GM19043 (cell line): ENCODE measurements around the gene AEBP2.

ENCODE experiments used
- ATAC-seq: cut with Tn5 transposase; IDR thresholded peaks from one replicate; pipeline ENCODE4 v1.9.1; 2021; ENCODE audit warnings: low read depth; ENCODE audit not compliant: unreplicated experiment

The AEBP2 gene

DNA sequence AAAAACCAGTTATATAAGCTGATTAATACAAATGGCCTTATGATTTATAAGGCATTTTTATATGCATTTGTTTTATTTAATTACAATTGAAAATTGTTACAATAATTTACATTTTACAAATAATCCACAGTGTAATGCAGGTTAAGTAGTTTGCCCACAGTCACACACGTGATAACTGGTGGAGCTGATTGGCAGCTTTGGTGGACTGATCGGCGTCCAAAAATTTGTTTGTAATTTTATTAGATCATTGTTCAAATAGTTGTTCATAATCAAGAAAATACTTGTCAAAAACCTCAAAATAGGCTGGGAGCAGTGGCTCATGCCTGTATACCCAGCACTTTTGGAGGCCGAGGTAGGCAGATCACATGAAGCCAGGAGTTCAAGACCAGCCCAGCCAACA lies 59.7 kb downstream of the AEBP2 start:
- no peak for ATAC-seq

DNA sequence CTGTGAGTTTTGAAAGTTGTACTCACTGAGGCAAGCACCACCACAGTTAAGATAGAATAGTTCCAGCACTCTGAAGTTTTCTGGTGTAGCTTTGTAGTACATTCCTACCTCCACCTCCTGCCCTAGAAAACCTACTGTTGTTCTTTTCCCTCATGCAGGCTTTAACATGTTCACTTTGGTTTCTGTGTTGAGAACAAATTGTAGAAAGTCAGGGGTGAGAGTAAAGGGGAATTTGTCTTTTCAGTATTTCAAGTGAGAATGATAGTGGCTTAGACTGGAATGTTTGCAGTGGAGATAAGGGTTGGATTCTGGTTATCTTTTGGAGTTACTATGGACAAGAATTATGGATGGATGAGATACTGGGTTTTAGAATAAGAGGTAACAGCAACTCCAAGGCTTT lies 67.2 kb downstream of the AEBP2 start:
- ATAC-seq: no peak

DNA sequence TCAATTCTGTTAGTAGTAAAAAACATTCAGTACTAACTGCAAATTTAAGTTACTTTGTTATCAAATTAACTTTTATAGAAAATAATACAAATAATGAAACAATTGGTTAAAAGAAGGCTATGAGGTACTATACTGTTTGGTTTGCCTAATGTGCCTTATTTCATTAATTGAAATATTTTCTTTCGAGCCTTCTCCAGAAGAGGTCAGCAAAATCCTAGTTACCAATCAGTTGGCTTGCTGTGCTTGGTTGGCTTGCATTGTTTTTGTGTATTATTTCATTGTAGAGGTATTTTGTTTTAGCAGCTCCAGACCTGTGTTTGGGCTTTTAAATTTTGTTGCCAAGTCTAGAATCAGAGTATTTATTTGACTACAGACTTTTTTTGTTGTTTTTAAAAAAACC lies 68.5 kb downstream of the AEBP2 start:
- ATAC-seq: no peak

DNA sequence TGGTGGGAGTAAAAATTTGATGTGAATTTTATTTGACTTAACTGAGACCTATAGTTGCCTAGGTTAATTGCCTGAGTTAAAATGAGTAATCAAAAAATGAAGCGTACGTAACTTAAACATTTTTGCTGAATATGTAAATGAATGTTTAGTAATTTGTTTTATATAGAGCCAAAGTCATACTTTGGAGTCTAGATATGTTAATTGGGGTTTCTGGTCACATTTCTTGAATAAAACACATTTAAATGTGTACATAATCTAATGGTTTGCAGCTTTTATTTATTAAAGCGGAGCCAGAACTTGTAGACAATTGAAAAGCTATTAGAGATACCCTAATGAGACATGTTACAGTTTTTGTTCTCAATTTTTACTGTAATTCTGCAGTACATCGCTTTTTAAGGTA lies 71.2 kb downstream of the AEBP2 start:
- no peak for ATAC-seq

DNA sequence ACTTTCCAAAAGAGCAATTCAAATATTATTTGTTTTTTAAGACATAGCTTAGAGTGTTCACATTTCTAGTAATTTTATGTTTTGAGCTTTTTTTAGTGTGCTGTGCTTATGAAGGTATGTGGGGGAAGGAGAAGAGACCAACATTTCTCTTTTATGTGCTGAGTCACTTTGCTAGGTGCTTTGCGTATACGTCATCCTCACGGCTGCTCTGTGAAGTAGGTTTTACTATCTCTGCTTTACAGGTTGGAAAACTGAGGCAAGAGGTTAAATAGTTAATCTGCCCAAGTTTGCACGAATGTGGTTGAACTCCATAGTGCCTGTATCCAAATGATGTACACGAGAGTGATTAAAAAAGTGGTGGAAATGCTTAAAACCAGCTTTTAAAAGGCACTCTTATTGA lies 75.9 kb downstream of the AEBP2 start:
- no peak for ATAC-seq

DNA sequence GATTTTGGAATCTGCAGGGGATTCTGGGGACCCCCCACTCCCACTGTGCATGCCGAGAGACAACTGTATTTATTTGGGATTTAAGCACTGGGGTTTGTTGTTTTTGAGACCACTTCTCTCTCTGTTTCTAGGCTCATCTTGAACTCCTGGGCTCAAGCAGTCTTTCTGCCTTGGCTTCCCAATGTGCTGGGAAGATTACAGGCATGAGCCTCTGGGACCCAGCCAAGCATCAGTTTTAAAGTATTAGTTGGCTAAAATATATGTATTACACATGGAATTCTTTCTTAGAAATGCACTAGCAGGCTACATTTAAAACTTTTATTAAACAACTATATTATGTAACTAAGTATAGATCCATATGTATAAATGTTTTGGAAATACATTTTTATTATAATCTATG lies 78.3 kb downstream of the AEBP2 start:
- ATAC-seq: no peak

DNA sequence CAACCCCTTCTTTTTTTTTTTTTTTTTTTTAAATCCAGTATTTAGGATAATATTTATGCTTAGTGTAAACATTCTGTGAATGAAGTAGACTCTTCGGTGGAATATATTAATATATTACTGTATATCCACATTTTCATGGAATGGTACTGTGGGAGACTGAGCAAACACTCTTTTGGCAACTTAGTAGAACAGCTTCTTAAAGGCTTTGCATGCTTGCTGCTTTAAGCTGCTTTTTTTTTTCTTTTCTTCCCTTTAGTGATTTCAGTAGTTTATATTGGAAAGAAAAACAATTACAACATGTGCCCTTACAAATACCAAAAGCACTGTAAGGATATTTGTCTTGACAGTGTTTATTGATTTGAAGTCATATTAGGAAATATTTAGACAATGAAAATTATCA lies 78.9 kb downstream of the AEBP2 start:
- no peak for ATAC-seq

DNA sequence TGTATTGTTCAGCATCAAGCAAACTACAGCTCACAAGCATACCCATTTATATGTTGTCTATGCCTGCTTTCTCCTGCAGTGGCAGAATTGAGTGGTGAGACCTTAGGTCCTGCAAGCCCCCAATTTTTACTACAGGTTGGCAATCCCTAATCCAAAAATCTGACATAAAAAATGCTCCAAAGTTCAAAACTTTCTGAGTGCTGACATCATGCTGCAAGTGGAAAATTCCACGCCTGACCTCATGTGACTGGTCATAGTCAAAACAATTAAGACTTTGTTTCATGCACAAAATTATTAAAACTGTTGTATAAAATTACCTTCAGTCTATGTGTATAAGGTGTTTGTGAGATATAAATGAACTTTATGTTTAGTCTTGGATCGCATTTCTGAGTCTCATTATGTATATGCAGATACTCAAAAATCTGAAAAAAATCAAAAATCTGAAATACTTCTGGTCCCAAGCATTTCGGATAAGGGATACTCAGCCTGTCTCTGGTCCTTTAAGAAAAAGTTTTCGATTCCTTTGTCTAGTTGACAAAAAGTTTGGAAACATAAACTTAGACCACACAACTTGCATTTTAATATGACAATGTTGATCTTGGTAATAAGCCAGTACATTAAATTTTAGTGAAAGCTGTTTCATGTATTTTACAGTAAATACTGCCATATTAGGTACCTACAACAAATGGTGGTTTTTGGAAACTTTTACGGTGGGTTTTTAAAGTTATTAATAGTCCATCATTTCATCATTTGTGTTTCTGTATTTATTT lies 81.5 kb downstream of the AEBP2 start:
- no peak for ATAC-seq

DNA sequence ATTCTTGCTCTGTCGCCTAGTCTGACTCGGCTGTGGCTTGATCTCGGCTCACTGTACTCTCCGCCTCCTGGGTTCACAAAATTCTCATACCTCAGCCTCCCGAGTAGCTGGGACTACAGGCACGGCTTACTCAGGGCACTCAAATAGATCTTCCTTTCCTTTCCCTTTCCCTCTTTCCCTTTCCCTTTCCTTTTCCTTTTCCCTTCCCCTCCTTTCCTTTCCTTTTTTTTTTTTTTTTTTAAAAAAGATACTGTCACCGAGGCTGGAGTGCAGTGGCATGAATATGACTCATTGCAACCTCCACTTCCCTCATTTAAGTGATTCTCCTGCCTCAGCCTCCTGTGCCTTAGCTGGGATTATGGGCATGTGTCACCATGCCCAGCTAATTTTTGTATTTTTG lies 86.0 kb downstream of the AEBP2 start:
- no peak for ATAC-seq

DNA sequence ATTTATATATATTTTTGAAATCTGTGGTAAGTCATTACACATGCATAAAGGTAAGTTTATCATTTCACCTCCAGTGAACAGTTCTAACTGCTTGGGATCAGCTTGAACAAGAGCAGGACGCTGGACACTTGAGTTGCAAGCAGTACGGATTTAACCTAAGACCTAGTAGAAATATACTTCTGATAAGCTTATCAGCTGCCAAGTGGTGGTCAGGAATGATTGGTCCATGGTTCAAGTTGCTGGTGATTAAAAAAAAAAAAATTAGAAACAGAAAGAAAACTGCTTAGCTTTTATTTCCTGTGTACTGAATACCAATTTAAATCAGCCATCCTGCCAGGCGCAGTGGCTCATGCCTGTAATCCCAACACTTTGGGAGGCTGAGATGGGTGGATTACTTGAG lies 88.6 kb downstream of the AEBP2 start:
- ATAC-seq: no peak

DNA sequence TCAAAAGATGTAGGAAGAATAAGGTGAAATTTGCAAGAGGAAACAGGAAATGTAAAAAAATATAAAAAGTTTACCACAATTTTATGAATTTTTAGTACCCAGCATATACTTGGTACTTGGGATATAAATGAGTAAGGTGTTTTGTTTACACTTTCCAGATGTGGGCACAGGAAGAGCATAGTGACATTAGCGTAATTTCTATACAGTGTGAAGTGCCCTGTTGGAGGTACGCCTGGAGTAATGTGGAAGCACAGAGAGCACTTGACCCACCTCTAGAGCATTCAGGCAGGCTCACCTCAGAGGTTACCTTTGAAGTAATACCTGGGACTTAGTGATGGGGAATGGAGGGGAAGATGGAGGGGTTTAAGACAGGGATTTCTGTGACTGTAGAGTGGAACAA lies 89.5 kb downstream of the AEBP2 start:
- no peak for ATAC-seq

DNA sequence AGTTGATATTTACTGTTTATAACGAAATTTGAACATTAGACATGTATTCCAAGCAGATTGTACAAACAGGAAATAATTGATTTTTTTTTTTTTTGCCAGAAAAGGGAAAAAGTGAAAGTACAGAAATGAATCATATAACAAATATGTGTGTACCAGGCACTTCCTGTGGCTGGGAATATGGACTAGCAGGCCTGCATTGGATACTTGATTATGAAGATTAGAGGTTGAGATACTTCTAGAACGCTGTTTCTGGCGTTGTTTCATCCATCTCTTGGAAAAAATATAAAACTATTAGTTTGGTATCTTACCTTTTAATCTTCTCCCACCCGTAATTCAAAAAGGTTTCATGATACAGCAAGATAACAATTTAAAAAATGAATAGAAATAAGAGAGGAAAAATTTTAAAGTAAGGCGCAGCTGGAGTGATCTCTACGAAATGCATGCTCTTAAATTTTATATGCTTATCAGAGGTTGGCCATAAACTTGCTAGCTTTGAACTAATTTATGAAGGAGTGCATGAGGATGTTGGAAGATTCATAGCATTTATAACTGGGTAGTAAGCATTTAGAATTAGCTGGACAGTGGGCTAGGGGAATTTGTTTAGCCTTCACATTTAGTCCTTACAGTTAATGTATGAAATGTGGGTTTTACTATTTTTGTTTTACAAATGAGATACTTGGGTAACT lies 90.8 kb downstream of the AEBP2 start:
- no peak for ATAC-seq

DNA sequence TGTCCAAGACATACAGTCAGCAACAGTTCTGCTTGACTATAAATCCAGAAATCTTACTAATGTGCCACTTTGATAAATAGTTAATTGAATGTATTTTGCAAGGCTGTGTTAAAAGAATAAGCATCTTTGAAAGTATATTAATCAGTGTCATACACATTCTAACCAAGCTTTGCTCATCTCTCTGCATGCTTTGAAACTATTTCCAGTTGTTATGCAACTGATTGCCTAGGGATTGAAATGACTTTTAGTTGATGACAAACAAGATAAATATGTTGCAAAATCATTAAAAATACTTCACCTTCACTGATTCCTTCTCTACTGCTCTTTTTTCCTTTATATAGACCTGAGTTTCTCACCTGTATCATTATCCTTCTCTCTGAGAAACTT lies 91.3 kb downstream of the AEBP2 start:
- ATAC-seq: no peak

DNA sequence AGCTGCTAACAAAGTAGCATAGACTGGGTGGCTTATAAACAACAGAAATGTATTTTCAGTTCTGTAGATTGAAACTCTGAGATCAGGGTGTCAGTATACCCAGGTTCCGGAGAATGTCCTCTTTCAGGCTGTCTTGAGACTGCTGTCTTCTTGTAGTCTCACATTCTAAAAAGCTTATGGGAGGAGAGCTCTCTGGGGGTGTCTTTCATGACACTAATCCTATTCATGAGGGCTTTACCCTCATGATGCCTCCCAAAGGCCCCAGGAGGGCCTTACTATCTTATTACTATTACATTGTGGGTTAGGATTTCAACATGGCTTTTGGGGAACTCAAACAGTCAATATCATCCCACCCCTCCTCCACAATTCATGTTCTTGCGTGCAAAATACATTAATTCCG lies 94.3 kb downstream of the AEBP2 start:
- ATAC-seq: no peak

DNA sequence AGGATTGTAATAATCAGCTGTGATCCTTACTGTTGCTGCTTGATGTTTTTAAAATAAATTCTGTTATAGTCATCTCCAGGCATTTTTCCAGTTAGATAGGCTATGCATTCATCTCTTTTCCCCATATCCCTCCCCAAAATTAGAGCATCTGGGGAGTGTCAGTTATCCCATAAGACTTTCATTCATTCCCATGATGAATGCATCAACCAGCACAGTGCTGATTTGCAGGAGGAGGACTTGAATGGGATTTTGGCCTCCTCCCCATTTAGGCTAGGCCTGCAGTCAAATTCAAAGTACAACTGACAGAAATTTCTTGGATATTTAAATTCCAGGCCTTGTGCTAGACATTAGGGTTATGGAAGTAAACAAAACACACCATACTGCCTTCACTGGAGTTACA lies 99.8 kb downstream of the AEBP2 start:
- ATAC-seq: no peak

DNA sequence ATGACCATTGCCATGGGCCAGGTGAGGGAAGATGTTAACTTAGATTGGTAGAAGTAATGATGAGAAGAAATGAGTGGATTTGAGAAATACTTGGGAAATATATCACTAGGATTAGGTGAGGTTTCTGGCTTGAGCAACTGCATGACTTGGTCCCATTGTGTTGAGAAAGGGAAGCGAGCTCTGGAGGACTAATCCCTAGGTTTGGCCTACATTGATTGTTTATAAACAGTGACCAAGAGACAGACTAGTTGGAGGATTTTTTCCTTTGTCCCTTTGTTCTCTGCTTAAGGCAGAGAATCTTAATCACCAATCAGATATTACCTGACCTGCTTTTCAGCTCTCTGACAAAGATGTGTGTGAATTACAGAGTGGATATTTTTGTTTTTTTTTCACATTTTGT lies 100.5 kb downstream of the AEBP2 start:
- ATAC-seq: no peak

DNA sequence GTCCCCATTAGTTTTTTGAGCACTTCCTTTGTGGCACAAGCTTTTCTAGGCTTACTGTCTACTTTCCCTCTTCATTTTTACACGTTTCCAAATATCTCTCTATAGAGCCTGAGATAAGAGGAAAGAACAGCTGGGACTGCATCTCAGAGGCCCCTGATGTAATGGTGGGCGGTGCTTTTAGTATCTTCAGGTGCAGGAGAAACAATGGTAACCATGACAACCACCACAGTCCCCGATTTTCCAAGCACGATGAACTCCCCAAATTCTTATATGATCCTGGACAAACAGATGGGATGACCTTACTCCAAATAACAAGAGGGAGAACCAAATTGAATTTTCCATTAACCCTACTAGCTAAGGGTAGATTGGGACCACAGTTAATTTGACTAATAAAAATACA lies 103.3 kb downstream of the AEBP2 start:
- ATAC-seq: no peak

DNA sequence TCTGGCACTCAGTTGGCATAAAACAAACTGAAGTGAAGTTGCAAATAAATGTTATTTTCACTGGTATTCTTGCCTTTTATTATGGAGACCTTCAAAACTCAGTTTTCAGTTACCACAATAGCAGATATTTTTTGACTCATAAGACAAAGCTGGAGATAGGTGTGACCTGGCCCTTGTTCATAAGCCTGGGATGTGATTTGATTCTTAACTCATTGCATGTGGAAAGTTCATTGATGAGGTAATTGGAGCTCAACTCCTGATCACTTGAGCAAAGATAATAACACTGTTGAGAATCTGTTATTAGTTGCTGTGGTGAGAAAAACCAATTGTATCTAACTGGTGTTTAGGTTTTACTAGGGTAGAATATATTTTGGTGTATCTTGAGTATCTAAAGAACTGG lies 105.1 kb downstream of the AEBP2 start:
- no peak for ATAC-seq

DNA sequence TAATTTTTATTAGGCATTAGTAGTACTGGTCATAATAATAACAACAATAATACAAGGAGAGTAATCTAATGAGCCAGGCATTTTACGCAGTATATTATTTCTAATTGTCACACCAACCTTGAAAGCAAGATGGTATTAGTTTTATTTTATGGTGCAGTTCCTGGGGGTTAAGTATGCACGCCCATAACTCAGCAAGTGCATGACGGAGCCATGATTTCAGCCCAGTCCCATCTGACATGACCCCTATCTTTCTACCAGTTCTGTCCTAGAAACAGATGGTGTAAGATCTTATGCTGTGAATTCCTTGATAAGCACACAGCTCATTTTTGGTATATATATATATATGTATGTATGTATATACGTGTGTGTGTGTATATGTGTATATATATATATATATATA lies 106.0 kb downstream of the AEBP2 start:
- ATAC-seq: no peak

DNA sequence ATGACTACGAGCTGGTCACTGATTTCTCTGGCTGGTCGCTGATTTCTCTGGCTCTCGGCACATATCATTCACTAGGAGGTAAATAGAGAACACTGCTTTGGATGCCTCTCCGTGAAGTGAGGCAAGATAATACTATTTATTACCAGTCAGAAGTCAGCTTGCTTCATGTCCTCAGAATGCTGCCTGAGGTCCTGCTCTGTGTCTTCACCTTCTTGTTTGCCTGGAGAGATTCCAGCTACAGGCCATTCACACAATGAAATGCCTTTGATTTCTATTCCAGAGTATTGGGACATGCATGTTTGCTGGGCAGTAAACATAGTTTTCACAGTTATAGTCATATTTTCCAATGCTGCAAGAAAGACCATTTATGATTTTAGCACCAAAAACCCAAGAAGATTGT lies 106.7 kb downstream of the AEBP2 start:
- ATAC-seq: no peak

DNA sequence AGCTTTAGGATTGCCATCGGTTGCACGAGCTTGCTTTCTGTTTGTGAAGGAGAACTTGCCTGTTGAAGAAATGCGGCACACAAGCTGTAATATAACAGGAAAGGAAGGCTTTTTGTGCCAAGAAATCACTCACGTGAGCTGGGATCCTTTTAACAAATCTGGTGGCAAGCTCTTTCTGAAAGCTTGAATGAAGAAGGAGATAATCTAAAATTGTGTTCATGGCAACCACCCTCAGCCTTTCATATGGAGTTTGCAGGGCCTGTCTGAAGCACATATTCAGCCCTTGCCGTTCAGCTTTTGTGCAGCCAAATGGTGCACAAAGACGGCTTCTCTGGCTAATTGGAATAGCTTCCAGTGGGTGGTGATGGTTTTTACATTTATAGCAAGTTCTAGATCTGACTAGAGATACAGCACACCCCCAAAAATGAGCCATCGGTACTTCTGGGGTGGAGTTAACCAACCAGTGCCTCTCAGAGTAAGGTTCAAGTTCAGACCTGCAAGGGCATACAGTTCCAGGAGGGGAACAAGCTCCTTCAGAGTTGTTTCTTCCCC lies 107.4 kb downstream of the AEBP2 start:
- no peak for ATAC-seq

DNA sequence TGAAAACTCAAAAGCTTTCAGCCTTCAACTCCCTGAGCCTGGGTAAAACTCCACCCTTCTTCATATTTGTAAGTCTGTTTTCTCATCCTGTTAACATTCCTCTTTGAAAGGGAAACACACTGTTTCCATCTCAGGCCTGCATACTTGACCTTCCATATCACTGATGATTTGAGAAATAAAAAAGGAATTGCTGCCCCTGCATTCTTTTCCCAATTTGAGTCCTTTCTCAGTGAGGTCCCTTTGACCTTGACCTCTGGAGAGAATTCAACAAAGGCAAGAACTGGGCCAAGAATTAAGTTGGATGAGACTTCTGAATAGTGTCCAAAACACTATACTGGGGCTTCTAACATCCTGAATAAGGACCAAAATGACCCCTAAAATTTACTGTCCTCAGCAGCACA lies 108.0 kb downstream of the AEBP2 start:
- no peak for ATAC-seq
